H9 (cell line): ENCODE measurements around the gene TMEM39B. TPM values are rescaled to one million over a fixed set of nuclear protein-coding genes. Genes with fewer than 3 reads are reported as not detected.

Experiments
- DNase-seq: peaks from one replicate; pipeline ENCODE4 v3.0.0-alpha.2; 2017
- H2AFZ ChIP-seq: one replicate; pipeline ENCODE4 v1.6.1; 2013; ENCODE audit warnings: mild to moderate bottlenecking, low read length, control low read depth, moderate library complexity
- H2AK5ac ChIP-seq: 2 replicates; pipeline ENCODE4 v1.6.1; 2013; ENCODE audit warnings: low read length, control low read depth, mixed read lengths; ENCODE audit not compliant: insufficient read length
- H2BK120ac ChIP-seq: one replicate; pipeline ENCODE4 v1.6.1; 2013; ENCODE audit warnings: low read depth, mild to moderate bottlenecking, low read length, control low read depth, inconsistent platforms; ENCODE audit not compliant: poor library complexity, severe bottlenecking
- H2BK12ac ChIP-seq: 2 replicates; pipeline ENCODE4 v1.6.1; 2013; ENCODE audit warnings: low read length, control low read depth, mixed read lengths, low read depth; ENCODE audit not compliant: insufficient read length
- H2BK15ac ChIP-seq: 2 replicates; pipeline ENCODE4 v1.6.1; 2013; ENCODE audit warnings: low read depth, low read length, control low read depth
- H2BK20ac ChIP-seq: one replicate; pipeline ENCODE4 v1.6.1; 2013; ENCODE audit warnings: low read depth, mild to moderate bottlenecking, low read length, control low read depth, inconsistent platforms; ENCODE audit not compliant: poor library complexity, severe bottlenecking
- H2BK5ac ChIP-seq: 2 replicates; pipeline ENCODE4 v1.6.1; 2013; ENCODE audit warnings: low read length, control low read depth, mixed read lengths; ENCODE audit not compliant: insufficient read length
- H3K14ac ChIP-seq: 2 replicates; pipeline ENCODE4 v1.6.1; 2013; ENCODE audit warnings: low read length, control low read depth; ENCODE audit not compliant: insufficient read depth
- H3K18ac ChIP-seq: 2 replicates; pipeline ENCODE4 v1.6.1; 2013; ENCODE audit warnings: low read depth, mild to moderate bottlenecking, mixed read lengths, low read length, control low read depth; ENCODE audit not compliant: insufficient read length
- H3K23ac ChIP-seq: 2 replicates; pipeline ENCODE4 v1.6.1; 2013; ENCODE audit warnings: low read length, control low read depth, mixed read lengths, low read depth; ENCODE audit not compliant: insufficient read length
- H3K23me2 ChIP-seq: 2 replicates; pipeline ENCODE4 v1.6.1; 2013; ENCODE audit warnings: low read depth, mild to moderate bottlenecking, mixed read lengths, low read length, control low read depth; ENCODE audit not compliant: insufficient read length, poor library complexity, severe bottlenecking
- H3K27ac ChIP-seq: 2 replicates; pipeline ENCODE4 v1.5.1; 2013; ENCODE audit warnings: low read length, control low read depth, mixed read lengths, low read depth; ENCODE audit not compliant: insufficient read length
- H3K27me3 ChIP-seq: 2 replicates; pipeline ENCODE4 v1.6.1; 2013; ENCODE audit warnings: low read length, control low read depth, inconsistent platforms; ENCODE audit not compliant: insufficient read depth
- H3K4ac ChIP-seq: 2 replicates; pipeline ENCODE4 v1.6.1; 2013; ENCODE audit warnings: low read depth, mild to moderate bottlenecking, control low read depth, inconsistent platforms, low read length, moderate library complexity
- H3K4me1 ChIP-seq: 2 replicates; pipeline ENCODE4 v1.6.1; 2013; ENCODE audit warnings: low read length, control low read depth, inconsistent platforms; ENCODE audit not compliant: insufficient read depth
- H3K4me2 ChIP-seq: 2 replicates; pipeline ENCODE4 v1.6.1; 2013; ENCODE audit warnings: low read length, control low read depth, mixed read lengths; ENCODE audit not compliant: insufficient read length, insufficient read depth
- H3K56ac ChIP-seq: 2 replicates; pipeline ENCODE4 v1.6.1; 2013; ENCODE audit warnings: low read depth, mild to moderate bottlenecking, mixed read lengths, low read length, control low read depth; ENCODE audit not compliant: insufficient read length
- H3K79me1 ChIP-seq: 2 replicates; pipeline ENCODE4 v1.6.1; 2013; ENCODE audit warnings: low read depth, mild to moderate bottlenecking, moderate library complexity, low read length, control low read depth, inconsistent platforms; ENCODE audit not compliant: insufficient read depth, poor library complexity, severe bottlenecking
- H3K79me2 ChIP-seq: 2 replicates; pipeline ENCODE4 v1.6.1; 2013; ENCODE audit warnings: low read length, control low read depth, inconsistent platforms; ENCODE audit not compliant: insufficient read depth
- H3K9ac ChIP-seq: 2 replicates; pipeline ENCODE4 v1.6.1; 2013; ENCODE audit warnings: low read length, control low read depth, mixed read lengths; ENCODE audit not compliant: insufficient read length; ENCODE audit errors: extremely low read depth
- H3K9me3 ChIP-seq: one replicate; pipeline ENCODE4 v1.6.1; 2013; ENCODE audit warnings: low read depth, low read length, inconsistent platforms; ENCODE audit not compliant: control insufficient read depth
- H3T11ph ChIP-seq: one replicate; pipeline ENCODE4 v1.6.1; 2013; ENCODE audit warnings: mild to moderate bottlenecking, low read length, control low read depth, inconsistent platforms
- H4K20me1 ChIP-seq: one replicate; pipeline ENCODE4 v1.6.1; 2013; ENCODE audit not compliant: control insufficient read depth, insufficient read length, insufficient read depth
- H4K5ac ChIP-seq: 2 replicates; pipeline ENCODE4 v1.6.1; 2013; ENCODE audit warnings: low read depth, mild to moderate bottlenecking, mixed read lengths, low read length, control low read depth; ENCODE audit not compliant: insufficient read length
- H4K8ac ChIP-seq: replicated peaks from 2 replicates; pipeline ENCODE4 v1.6.1; 2013; ENCODE audit warnings: low read length, control low read depth, mixed read lengths, low read depth; ENCODE audit not compliant: insufficient read length
- H4K91ac ChIP-seq: 2 replicates; pipeline ENCODE4 v1.6.1; 2013; ENCODE audit warnings: low read depth, mild to moderate bottlenecking, moderate library complexity, mixed read lengths, low read length, control low read depth; ENCODE audit not compliant: insufficient read length
- H3K27ac Mint-ChIP-seq, 3 experiments: 2 replicates in 2 of 3; 3 replicates in 1 of 3; pipeline ENCODE4 v1.8.0; 2020 to 2021; ENCODE audit warnings: mixed read lengths in 3 of 3, mild to moderate bottlenecking in 1 of 3, moderate library complexity in 1 of 3
- H3K27me3 Mint-ChIP-seq: 2 replicates; pipeline ENCODE4 v1.8.0; 2021; ENCODE audit warnings: low read depth, mild to moderate bottlenecking, moderate library complexity, mixed read lengths
- H3K36me3 Mint-ChIP-seq, 3 experiments: 2 replicates in 2 of 3; 3 replicates in 1 of 3; pipeline ENCODE4 v1.8.0; 2020 to 2021; ENCODE audit warnings: low read depth in 3 of 3, mixed read lengths in 3 of 3; ENCODE audit not compliant: insufficient read depth in 1 of 3
- H3K4me1 Mint-ChIP-seq, 2 experiments: 2 replicates each; pipeline ENCODE4 v1.8.0; 2020; ENCODE audit warnings: mixed read lengths in 2 of 2
- H3K4me3 Mint-ChIP-seq, 2 experiments: 2 replicates in 1 of 2; 3 replicates in 1 of 2; pipeline ENCODE4 v1.8.0; 2020 to 2021; ENCODE audit warnings: mild to moderate bottlenecking in 2 of 2, mixed read lengths in 2 of 2, moderate library complexity in 1 of 2
- H3K9me3 Mint-ChIP-seq, 2 experiments: 2 replicates in 1 of 2; 3 replicates in 1 of 2; pipeline ENCODE4 v1.8.0; 2020; ENCODE audit warnings: mild to moderate bottlenecking in 2 of 2, mixed read lengths in 2 of 2, moderate library complexity in 1 of 2
- CTCF ChIP-seq: fragments of 200-600 bp; sonication (generic); conservative IDR thresholded peaks from 3 replicates; pipeline ENCODE4 v1.8.0; 2021; ENCODE audit warnings: antibody characterized with exemption, mild to moderate bottlenecking
- WGBS: extraction: QIAGEN DNeasy Blood & Tissue Kit; methylation state at CpG from one replicate; pipeline ENCODE4 v1.1.7; 2013; ENCODE audit warnings: missing lambda C conversion rate, low lambda C conversion rate, mixed read lengths; ENCODE audit not compliant: insufficient read length; ENCODE audit errors: extremely low coverage; 5-methylcytosine and 5-hydroxymethylcytosine counted together
- total RNA-seq: library from RNA; stranded (reverse); gene quantifications from 2 replicates; pipeline ENCODE4 v1.2.1, GENCODE V29; 2021

The TMEM39B gene
- total RNA-seq, 1 experiment from 2014 or later: 27.4 TPM

GRCh38 chr1:32032275-32032615 lies 40.5 kb upstream of the TMEM39B start:
- no peak for TF ChIP-seq CTCF
- no peak overlapping the region for H2BK12ac ChIP-seq
- H3T11ph ChIP-seq: no peak overlapping the region
- no peak overlapping the region for H3K56ac ChIP-seq
- H3K4ac ChIP-seq: no peak overlapping the region
- H3K27me3 Mint-ChIP-seq: no peaks in the 10 kb centered on the region
- peaks cover 38% of the 10 kb centered on the region for H3K79me2 ChIP-seq
- H3K27me3 ChIP-seq: no peaks in the 10 kb centered on the region
- no peaks in the 10 kb centered on the region for H3K23me2 ChIP-seq
- H4K5ac ChIP-seq: no peak overlapping the region
- H3K9me3 ChIP-seq: no peaks in the 10 kb centered on the region
- H2BK15ac ChIP-seq: no peak overlapping the region
- H4K20me1 ChIP-seq: no peaks in the 10 kb centered on the region
- no peak overlapping the region for H3K23ac ChIP-seq
- H3K9me3 Mint-ChIP-seq: no peaks in the 10 kb centered on the region
- H3K79me1 ChIP-seq: peaks cover 13% of the 10 kb centered on the region
- H3K9ac ChIP-seq: no peak overlapping the region
- H3K4me3 Mint-ChIP-seq: no peak overlapping the region
- H2BK120ac ChIP-seq: no peak overlapping the region
- no peak overlapping the region for H3K27ac ChIP-seq
- no CpG with 5 or more reads among the region's 2 CpGs for WGBS
- H3K4me2 ChIP-seq: no peak overlapping the region
- no peak overlapping the region for H2AK5ac ChIP-seq
- no peaks in the 10 kb centered on the region for H3K4me1 ChIP-seq
- no peaks in the 10 kb centered on the region for H3K4me1 Mint-ChIP-seq
- DNase-seq: no peak
- H3K14ac ChIP-seq: no peak overlapping the region
- H3K27ac Mint-ChIP-seq: peak overlapping the region in 1 of 3 experiments; percentile 4; a peak in 1 of 7 replicates
- H2BK5ac ChIP-seq: no peak overlapping the region
- H4K8ac ChIP-seq: no peak overlapping the region
- H3K36me3 Mint-ChIP-seq: peaks cover 32 to 67% (median 63%) of the 10 kb centered on the region in 3 experiments; a peak in 6 of 7 replicates
- H2AFZ ChIP-seq: no peak overlapping the region
- H3K18ac ChIP-seq: no peak overlapping the region
- H2BK20ac ChIP-seq: no peak overlapping the region
- no peak overlapping the region for H4K91ac ChIP-seq
